ENCODE measurements around the gene APOL1.

DNA sequence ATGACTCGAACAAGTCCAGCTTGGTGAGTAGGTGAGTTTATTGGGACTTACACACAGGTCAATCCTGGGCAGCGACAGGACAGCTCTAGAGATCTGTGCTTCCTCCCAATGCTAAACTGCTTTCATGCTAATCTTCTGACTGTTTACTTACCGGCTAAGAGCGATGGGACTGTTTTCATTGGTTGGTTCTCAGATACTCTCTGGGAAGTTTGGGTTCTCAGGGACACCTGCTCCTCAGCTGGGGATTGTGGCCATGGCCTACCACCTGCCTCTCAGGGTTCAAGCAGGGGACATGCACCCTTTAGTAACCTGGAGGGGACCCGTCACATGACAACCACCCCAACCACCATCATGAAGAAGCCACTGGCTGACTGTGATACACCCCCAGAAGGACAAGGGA, 26.7 kb upstream of the APOL1 start:
- TF ChIP-seq, protein P1, sequence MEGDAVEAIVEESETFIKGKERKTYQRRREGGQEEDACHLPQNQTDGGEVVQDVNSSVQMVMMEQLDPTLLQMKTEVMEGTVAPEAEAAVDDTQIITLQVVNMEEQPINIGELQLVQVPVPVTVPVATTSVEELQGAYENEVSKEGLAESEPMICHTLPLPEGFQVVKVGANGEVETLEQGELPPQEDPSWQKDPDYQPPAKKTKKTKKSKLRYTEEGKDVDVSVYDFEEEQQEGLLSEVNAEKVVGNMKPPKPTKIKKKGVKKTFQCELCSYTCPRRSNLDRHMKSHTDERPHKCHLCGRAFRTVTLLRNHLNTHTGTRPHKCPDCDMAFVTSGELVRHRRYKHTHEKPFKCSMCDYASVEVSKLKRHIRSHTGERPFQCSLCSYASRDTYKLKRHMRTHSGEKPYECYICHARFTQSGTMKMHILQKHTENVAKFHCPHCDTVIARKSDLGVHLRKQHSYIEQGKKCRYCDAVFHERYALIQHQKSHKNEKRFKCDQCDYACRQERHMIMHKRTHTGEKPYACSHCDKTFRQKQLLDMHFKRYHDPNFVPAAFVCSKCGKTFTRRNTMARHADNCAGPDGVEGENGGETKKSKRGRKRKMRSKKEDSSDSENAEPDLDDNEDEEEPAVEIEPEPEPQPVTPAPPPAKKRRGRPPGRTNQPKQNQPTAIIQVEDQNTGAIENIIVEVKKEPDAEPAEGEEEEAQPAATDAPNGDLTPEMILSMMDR (IDR thresholded peaks at IDR 0.05): no peak
- TF ChIP-seq POLR2AphosphoS5 (IDR thresholded peaks at IDR 0.05): no peak
- no peak for TF ChIP-seq POLR2A (IDR thresholded peaks at IDR 0.05)
- TF ChIP-seq EP300 (IDR thresholded peaks at IDR 0.05): no peak
